ENCODE results near the gene SPPL2C. TPM values are rescaled to one million over a fixed set of nuclear protein-coding genes. Genes with fewer than 3 reads are reported as not detected.

Gene SPPL2C
- polyA plus RNA-seq, 1 donor (not counting 4 experiments of a cell fraction or from before 2014, with no cell fraction given): not detected

GRCh38 chr17:45877467-45877866 lies 32.8 kb downstream of the SPPL2C start:
- TF ChIP-seq EZH2 (IDR thresholded peaks at IDR 0.05; ENCODE audit: low read length): no peak
- TF ChIP-seq CTCF (optimal IDR thresholded peaks at IDR 0.05 in 1 of 3, IDR thresholded peaks at IDR 0.05 in 1 of 3, conservative IDR thresholded peaks at IDR 0.05 in 1 of 3; ENCODE audit: extremely low read depth in 1 of 3, insufficient read depth in 2 of 3, low read length in 3 of 3): no peak
- no peak overlapping the region for H3K4me2 ChIP-seq (ENCODE audit: control insufficient read depth, extremely low read depth, insufficient read depth, low read depth, low read length)
- no peaks in the 10 kb centered on the region for H3K9me3 ChIP-seq (ENCODE audit: control insufficient read depth, low read depth, low read length)
- H3K4me1 ChIP-seq (ENCODE audit: control insufficient read depth, extremely low read depth, insufficient read depth, low read length): no peaks in the 10 kb centered on the region
- H3K9me1 ChIP-seq (ENCODE audit: control insufficient read depth, extremely low read depth, insufficient read depth, low read length): no peaks in the 10 kb centered on the region
- FAIRE-seq: no peak
- dilution Hi-C loops (cut with MboI; ENCODE audit: extremely low pct_ligation_motif_present, low sequenced_read_pairs): no loop called here
- no peaks in the 10 kb centered on the region for H3K27me3 ChIP-seq (ENCODE audit: control insufficient read depth, extremely low read depth, insufficient read depth, low read length)
- no peak overlapping the region for H3K9ac ChIP-seq (ENCODE audit: control insufficient read depth, extremely low read depth, insufficient read depth, low read length)
- no peaks in the 10 kb centered on the region for H3K79me2 ChIP-seq (ENCODE audit: control insufficient read depth, insufficient read depth, low read length)
- no peak overlapping the region for H3K4me3 ChIP-seq (ENCODE audit: control insufficient read depth in 2 of 3, extremely low read depth in 1 of 3, insufficient read depth in 2 of 3, low read depth in 1 of 3, low read length in 3 of 3)
- no peaks in the 10 kb centered on the region for H3K36me3 ChIP-seq (ENCODE audit: control insufficient read depth in 2 of 2, extremely low read depth in 1 of 2, insufficient read depth in 2 of 2, low read length in 2 of 2)
- H3K27ac ChIP-seq (ENCODE audit: control insufficient read depth, insufficient read depth, low read length): no peak overlapping the region
- no peaks in the 10 kb centered on the region for H4K20me1 ChIP-seq (ENCODE audit: control insufficient read depth, extremely low read depth, insufficient read depth, low read length)
- no peak for DNase-seq (ENCODE audit: low read depth, low spot score)
- H2AFZ ChIP-seq (ENCODE audit: control insufficient read depth, low read length): no peak overlapping the region

- H3K79me2 ChIP-seq (ENCODE audit: control insufficient read depth, insufficient read depth, low read length): no peaks in the 10 kb centered on the region
- H3K4me2 ChIP-seq (ENCODE audit: control insufficient read depth, extremely low read depth, insufficient read depth, low read depth, low read length): no peak overlapping the region
- no peak overlapping the region for H3K9ac ChIP-seq (ENCODE audit: control insufficient read depth, extremely low read depth, insufficient read depth, low read length)
- no peak for TF ChIP-seq CTCF (optimal IDR thresholded peaks at IDR 0.05 in 1 of 3, IDR thresholded peaks at IDR 0.05 in 1 of 3, conservative IDR thresholded peaks at IDR 0.05 in 1 of 3; ENCODE audit: extremely low read depth in 1 of 3, insufficient read depth in 2 of 3, low read length in 3 of 3)
- TF ChIP-seq EZH2 (IDR thresholded peaks at IDR 0.05; ENCODE audit: low read length): no peak
- H3K27ac ChIP-seq (ENCODE audit: control insufficient read depth, insufficient read depth, low read length): no peak overlapping the region
- dilution Hi-C loops (cut with MboI; ENCODE audit: extremely low pct_ligation_motif_present, low sequenced_read_pairs): no loop called here
- H3K36me3 ChIP-seq (ENCODE audit: control insufficient read depth in 2 of 2, extremely low read depth in 1 of 2, insufficient read depth in 2 of 2, low read length in 2 of 2): no peaks in the 10 kb centered on the region
- no peaks in the 10 kb centered on the region for H3K4me1 ChIP-seq (ENCODE audit: control insufficient read depth, extremely low read depth, insufficient read depth, low read length)
- H4K20me1 ChIP-seq (ENCODE audit: control insufficient read depth, extremely low read depth, insufficient read depth, low read length): no peaks in the 10 kb centered on the region
- H2AFZ ChIP-seq (ENCODE audit: control insufficient read depth, low read length): no peak overlapping the region
- DNase-seq (ENCODE audit: low read depth, low spot score): no peak
- no peak for FAIRE-seq
- no peaks in the 10 kb centered on the region for H3K27me3 ChIP-seq (ENCODE audit: control insufficient read depth, extremely low read depth, insufficient read depth, low read length)
- no peak overlapping the region for H3K4me3 ChIP-seq (ENCODE audit: control insufficient read depth in 2 of 3, extremely low read depth in 1 of 3, insufficient read depth in 2 of 3, low read depth in 1 of 3, low read length in 3 of 3)
- H3K9me1 ChIP-seq (ENCODE audit: control insufficient read depth, extremely low read depth, insufficient read depth, low read length): no peaks in the 10 kb centered on the region
- H3K9me3 ChIP-seq (ENCODE audit: control insufficient read depth, low read depth, low read length): no peaks in the 10 kb centered on the region
Observed at GRCh38 chr17:45883063-45883462, 38.4 kb downstream of the SPPL2C start.
